SHP77 treated with DMSO at 0.1 percent for 48 hours (cell line): ENCODE measurements around the gene ASXL3.

ENCODE experiments used
- DNase-seq: peaks from one replicate; lab custom pipeline; 2025; lab: John Stamatoyannopoulos, UW

ASXL3 gene

DNA sequence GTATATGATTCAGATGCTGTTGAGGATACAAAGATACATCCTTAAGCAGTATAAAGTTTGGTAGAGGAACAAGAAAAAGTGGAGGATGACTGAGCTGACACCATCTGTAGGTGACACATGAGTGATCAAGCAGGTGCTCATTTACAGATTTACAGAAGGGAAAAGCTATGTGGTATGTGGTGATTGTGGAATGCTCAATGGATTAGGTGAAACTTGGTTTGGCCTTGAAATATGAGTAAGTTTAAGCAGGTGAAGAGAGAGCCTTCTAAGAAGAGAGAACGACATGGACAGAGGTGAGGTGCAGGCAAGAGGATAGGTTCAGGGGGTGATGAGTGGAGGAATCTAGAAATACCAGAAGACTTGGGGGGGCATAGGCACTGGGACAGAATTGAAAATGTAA is 5.9 kb downstream of the ASXL3 start:
- DNase-seq: no peak

DNA sequence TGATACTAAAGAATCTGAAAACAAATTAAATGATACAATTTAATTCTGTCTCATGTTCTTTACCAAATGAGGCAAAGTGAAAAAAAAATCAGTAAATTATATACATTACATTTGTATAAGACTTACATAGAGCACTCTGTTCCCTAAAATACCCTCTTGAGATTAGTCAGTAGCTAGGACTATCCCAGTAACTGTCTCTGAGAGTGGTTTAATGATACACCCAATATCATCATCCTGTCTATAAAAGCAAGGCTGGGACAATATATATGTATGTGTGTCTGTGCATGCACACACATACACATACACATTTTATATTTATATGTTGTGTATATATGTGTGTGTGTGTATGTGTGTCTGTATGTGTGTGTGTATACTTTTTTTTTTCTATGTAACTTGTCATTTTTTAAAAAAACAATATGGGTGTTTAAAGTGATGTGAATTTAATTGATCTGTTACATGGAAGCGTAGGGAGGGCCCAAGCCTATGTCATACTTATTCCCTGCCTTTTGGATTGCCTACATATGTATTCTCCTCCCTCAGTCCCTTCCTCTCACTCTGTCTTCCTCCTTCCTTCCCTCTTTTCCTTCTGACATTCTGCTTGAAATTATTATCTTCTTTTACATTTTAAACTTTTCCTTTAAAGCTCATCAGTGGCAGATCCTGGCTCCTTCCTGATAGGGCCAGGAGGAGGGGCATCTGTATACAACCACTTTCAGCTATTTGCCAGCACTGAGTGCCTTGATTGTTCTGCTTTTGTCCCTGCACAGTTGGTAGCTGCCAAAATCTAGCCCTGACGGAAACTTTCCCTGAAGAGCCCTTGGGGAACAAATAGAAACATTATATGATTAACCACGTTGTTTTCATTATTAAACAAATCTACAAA is 6.8 kb downstream of the ASXL3 start:
- DNase-seq: no peak

DNA sequence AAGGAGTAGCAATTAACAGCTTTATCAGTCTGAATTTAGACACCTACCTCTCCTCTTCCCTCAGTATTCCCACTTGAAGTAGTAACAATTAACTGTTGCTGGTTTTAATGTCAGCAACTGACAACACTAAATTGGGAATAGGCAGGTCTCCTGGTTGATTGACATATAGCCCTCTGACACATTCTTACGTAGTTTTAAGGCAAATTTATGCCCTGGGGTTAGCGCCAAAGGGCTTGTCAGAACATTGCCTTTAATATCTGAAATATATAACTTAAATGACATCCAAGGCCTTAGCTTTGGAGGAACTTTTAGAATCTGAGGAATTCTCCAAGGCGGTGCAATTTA is 7.4 kb downstream of the ASXL3 start:
- no peak for DNase-seq

DNA sequence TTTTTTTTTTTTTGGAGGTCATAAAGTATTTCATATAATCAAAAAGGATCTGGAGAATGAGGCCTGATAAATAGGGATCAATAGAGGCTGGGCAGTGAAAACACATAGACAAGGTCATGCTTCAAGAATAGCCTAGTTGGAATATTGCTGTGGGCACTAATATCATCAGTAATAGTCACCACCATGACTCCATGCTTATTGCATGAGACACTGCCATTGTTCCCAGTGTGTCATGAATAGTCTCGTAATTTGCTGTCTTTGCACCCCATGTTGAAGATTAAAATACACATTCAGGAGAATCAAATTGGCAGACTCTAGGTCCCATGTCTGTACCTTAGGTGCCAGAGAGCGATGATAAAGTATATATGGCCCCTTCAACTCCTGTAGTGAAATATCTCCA is 10.3 kb downstream of the ASXL3 start:
- no peak for DNase-seq

DNA sequence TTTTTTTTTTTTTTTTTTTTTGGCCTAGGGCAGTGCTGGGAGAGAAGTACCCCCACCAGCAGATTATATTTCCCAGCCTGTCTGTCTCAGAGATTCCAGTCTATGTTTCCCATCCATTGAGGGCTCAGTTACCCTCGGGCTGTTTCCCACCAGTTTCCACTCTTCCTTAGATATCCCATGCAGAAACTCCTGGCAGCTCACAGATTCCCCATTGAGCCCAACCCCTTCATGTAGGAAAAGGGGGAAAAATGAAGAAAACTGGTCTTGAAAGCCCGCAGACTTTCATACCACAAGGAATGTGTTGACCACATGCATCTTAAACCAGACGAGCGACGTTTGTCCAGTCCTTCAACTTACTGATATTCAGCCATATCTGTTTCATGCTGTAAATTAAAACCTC is 15.2 kb downstream of the ASXL3 start:
- DNase-seq: no peak

DNA sequence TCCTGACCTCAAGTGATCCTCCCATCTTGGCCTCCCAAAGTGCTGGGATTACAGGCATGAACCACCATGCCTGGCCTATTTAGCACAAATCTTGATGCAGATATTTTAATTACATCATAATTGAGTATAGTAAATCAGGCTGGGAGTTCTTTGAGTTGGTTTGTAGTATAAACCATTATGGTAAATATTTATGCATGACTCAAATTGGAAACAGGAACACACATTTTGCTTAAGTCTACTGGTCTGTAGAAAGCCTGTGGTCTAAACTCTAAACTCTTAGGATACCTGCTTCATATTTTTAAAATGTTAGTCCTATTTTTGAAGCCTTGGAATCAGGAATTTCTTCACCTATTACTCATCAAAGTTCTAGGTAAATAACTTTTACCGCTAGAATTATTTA is 16.8 kb downstream of the ASXL3 start:
- no peak for DNase-seq

DNA sequence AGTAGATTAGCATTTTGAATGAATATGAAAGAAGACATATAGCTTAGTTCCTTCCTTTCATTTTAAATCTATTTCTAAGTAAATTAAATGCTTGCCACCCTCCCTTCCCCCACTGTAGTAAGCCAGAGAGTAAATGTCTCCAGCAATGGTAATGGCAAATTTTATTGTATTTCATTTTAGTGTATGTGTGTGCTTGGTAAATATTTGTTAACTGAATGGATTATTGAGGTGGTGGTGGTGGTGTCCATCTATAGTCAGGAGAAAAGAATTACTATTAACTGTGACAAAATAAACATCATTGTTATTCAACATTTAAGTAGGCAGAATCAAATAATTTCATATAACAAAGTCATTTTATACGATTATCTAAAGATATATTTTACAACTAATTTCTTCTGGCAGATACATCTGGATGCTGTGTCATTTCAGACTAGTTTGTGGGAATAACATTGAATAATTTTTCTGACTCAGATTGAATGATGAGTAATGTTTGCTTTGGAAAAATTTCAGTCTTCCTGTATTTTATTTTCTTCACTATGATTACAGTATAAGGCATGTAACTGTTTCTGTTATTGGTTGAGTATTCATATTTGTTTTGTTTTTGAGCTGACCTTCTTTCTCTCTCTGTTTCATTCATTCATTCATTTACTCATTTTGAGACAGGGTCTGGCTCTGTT is 18.3 kb downstream of the ASXL3 start:
- DNase-seq: no peak

DNA sequence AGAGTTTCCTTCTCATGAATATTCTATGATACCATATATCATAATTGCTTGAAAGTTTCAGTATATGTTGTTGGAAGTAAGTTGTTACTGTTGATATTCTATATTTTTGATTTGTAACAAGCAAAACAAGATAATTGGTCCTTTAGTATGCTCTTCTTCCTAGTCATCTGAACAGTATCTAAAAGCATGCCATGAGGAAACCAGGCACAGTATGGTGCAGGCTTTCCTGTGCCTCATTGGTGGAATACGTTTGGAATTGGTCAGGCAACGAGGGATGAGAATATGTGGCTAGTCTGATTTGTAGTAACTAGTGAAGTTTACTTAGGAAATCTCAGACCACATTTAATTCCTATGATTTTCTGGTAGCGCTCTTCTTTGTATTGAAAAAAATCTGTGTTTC is 22.8 kb downstream of the ASXL3 start:
- DNase-seq: no peak

DNA sequence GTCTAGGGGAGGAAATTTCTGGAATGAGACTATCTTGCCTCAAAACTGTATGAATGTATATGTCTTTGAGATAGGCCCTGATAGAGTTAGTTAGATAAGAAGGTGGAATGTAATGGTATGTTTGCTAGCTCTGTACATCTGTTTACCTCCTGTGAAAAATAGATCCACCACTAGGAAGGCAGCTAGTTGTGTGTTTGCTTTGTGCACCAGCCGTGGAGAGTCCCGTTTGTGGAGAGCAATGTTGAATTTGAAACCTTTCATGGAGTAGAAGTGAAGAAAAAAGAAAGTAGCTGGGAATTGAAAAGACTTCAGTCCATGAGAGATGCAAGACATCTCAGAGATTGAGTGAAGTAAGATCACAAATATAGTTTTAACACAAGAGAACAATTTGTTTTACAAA is 25.4 kb downstream of the ASXL3 start:
- DNase-seq: no peak

DNA sequence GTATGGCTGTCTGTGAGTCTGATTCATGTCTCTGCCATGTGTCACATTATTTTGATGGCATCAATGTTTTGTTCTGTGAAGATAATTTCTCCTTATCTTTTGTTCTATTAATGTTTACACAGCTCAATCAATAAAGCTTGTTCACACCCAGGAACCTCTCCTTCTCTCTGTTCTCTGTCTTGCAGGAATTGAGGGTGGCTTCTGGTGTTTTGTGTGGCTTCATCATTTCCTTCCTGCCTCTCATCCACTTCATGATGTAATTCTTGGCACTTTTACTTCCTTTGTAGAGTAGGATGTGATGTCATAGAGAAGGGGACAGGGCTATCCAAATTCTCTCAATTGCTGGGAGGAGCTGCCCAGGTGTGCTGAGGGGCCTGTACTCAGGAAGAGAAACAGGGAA is 27.2 kb downstream of the ASXL3 start:
- DNase-seq: no peak

DNA sequence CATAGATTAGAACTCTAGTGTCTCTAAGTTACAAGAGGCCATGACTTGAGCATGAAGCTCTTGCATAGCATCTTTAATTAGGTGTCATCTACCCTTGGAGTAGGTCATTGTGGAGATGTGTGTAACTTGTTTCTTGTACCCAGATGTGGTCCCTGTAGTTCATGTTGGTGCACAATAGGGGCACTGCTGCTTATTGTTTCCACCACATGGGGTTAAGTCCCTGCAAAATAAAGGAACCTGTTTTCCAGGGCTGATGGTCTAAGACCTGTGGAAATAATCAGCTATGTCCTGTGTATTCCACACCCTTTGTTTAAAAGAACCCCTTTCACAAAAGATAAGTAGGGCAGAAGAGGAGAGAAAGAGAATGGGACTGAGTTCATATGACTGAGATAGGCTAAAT is 28.6 kb downstream of the ASXL3 start:
- DNase-seq: no peak

DNA sequence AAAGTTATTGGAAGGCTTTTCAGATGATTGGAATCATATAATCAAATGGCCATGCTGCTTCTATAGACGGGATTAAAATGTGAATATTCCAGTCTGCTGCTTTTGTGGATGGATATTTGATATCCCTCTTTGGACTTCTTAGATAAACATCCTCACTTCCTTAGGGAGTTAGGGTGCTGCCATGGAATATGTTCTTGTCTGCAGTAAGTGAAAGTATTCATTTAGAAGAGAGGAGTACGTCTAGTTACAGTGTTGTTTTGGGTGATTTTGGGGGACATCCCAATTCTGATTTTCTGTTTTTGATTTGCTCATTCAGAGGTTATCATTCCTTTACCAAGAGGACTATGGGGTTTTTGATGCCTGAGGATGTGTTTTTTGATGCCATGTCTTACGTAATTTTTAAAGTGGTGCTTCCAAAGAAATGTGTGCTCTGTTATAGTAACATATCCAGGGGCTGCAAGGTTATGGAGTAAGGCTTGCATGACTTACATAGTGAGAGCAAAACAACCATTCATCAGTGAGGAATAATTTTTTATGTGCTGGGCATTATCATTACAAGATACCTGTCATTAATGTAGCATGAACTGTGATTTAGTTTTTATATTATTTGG is 33.6 kb downstream of the ASXL3 start:
- DNase-seq: no peak

DNA sequence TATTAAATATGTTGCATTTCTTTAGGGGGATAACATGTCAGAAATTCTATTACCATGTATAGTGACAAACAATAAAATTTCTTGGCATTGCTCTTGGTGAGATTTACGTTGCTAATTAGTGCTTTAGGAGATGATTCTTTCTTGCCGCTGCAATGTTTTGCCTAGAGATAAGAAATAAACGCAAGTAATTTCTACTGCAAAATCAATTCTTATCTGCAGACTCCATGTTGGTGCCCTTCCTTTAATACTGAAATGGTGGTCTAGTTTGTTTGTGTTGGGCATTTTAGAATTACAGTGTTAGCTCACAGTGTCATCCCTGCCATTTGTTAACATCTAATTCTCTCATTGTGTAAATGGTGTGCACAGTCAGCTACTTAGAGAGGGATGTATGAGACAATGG is 34.6 kb downstream of the ASXL3 start:
- no peak for DNase-seq

DNA sequence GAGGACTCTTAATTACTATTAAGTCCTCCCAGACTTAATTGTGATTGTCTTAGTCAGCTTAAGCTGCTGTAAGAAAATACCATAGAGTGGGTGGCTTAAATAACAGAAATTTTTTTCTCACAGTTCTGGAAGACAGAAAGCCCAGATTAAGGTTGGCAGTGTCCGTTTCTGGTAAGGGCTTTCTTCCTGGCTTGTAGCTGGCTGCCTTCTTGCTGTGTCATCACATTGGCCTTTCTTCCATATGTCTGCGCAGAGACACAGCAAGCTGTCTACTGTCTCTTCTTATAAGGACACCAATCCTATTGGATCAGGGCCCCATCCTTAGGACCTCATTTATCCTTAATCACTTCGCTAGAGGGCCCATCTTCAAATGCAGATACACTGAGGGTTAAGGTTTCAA is 38.5 kb downstream of the ASXL3 start:
- no peak for DNase-seq

DNA sequence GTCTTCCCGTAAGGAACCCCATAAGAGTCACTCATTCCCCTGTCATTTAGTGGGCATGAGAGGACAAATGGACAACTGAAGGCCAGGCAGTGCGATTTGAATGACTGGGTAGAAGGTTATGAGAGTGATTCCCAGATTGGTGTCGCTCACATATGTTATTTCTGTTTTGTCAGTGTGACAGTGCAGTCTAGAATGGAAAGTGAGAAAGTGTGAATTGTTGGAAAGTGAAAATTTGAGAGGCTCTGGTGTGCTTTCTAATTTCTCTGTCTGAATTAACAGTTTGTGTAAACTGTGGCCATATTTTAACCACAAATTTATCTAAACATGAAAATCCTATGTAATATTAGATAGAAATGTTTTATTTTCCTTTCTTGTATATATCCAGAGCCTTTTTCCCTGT is 49.1 kb downstream of the ASXL3 start:
- DNase-seq: no peak

DNA sequence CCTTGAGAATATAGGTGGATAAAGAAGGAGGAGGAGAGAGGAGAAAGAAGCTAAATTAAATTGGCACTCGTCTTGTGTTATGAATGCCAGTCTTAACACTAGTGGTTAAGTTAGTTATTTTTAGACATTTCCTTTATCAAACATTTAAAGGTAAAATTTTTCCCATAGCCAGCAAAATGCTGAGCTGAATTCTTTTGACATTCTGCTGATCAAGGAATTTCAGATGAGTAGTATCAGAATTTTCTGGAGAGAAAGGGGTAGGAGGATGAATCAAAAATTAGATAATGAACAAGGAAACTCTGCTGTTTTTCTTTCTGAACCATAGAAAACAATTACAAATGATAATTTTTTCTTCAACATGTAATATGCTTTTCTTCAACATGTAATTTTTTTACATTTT is 52.5 kb downstream of the ASXL3 start:
- DNase-seq: no peak

DNA sequence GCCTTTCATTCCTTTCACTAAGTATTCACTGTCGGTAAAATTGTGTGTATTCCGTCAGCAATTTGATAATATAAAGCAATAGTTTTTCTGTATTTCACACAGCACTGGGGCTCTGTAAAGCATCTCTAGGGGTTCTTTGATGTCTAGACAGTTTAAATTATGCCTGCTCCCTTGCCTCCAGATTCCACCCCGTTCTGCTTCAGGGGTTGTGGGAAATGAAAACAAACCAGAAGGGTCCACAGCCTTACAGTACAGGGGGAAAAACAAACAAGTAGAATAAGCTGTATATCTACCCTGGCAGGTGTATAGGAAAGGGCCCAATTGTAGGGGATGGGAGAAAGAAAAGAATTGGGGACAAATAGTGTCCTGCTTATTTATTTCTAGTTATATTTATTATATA is 63.1 kb downstream of the ASXL3 start:
- DNase-seq: no peak

DNA sequence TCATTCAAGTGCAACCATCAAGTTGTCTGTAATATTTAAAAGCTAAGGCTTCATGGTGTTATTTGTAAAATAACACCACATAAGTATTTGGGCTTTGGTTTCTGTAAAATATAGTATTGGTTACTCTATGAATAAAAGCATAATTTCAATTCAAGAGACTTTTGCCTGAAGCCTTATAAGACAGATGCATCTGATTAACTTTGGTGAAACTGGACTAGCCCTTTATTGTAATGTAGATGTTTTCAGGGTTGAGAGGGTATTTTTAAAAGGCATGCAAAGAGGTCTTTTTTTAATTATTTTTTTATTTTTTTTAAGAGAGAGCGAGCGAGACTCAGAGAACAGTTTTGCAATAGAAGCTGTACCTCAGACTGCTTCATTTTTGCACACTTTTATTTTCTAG is 66.5 kb downstream of the ASXL3 start:
- no peak for DNase-seq

DNA sequence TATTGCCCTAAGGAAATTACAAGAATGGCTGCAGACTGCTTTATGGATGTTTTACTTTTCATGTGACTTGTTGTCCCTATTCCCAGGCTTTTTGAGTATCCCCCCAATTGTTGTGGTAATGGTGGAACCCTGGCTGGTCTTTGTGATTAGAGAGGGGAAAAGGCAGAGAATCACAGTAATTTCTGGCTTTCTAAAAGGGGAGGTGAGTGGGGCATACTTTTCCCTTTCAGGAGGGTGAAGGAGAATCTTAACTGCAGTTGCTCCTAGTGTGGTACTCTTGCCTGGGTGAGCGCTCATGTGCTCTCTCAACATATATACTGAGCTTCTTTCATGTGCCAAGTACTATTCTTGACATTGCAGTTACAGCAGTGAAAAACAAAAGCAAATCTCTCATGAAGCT is 69.3 kb downstream of the ASXL3 start:
- DNase-seq: no peak

DNA sequence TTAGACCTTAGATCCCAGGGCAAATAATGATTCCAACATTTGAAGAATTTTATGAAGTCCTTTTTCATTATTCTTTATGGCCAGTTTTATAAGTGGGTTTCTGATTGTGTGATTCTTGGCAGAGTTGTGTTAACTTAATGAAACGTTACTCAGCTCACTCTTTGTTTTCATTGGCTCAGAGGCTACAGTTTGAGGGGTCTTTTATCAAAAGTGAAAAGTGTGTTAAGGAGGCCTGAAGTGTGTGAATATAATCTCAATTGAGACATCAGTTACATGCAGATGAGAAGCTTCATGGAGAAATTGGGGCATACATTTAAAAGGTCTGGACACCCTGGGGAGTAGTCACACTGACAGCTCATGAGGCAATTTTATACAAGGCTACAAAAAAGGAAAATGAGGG is 74.6 kb downstream of the ASXL3 start:
- no peak for DNase-seq

DNA sequence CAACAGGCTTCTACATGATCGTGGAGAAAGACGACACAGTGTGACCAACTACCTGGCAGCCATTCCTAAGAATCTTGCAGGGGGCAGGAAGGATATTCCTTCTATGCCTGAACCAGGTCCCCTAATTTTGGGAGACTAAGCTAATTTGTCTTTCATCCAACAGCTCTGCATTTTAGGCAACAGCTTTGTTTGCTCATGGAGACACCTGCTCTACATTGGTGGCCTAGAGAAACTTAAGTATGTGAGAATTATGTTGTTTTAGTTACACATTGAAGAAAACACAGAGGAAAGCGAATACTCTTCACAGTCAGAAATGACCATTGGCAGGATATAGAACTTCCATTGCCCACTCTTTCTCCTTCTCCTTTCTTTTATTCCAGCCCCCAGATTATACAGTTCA is 75.2 kb downstream of the ASXL3 start:
- DNase-seq: no peak

DNA sequence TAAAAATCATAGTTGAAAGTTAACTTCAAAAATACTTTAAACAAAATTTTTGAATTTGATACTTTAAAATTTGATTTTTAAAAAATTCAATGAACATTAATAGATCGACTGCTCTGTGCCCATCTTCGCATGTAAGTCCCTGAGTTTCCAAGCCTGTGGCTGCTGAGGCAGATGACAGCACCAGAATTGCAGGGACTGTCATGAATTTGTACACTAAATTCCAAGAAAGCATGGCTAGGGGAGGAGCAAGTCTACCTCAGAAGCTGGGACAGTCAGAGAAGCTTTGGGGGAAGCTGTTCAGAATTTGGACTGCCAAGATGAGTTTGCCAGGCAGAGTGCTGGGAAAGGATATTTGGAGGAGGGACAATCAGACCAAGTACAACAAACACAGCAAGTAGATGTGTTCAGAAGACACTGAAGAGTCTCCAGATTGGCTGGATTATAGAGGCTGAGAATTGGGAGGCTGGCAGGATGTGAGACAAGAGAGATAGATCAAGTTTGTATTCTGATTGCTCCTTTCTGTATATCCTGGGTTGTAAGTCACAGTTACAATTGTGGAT is 79.0 kb downstream of the ASXL3 start:
- no peak for DNase-seq

DNA sequence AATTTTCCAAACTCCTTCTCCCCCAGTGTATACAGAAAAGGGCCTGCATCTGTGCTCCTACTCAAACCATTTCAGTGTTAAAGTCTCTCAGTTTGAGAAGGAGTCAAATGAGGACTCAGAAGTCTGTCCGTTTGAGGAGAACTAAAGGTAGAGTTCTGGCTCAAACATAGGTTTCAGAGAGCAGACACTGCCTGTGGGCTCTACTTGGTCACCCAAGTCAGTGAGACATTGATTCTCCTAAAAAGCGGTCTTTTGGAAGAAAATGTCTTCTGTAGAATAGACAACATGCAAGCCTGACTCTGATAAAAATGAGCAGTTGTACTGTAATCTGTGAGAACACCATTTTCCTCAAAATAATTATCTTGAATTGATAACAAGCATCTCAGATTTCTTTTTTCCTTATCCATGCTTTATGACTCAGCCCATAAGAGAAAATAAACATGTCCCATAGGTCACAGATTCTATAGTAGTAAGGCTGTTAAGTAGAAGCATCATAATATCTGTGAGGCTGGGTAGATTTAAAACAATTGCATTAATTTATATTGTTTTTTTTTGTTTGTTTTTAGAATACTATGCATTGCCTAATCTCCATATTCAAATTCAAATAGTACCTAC is 82.8 kb downstream of the ASXL3 start:
- DNase-seq: no peak
